ENCODE measurements around the gene JDP2. TPM values are rescaled to one million over a fixed set of nuclear protein-coding genes. Genes with fewer than 3 reads are reported as not detected.

Gene JDP2
- total RNA-seq, 1 experiment from 2014 or later = 22.8 TPM

GRCh38 chr14:75399321-75399720 lies 28.5 kb upstream of the JDP2 start:
- Histone ChIP-seq H4K91ac (ENCODE audit: insufficient read length, low read depth, low read length) (no peak overlapping the region), H3K27me3 (ENCODE audit: insufficient read depth, low read length) (no peaks in the 10 kb centered on the region), H2BK20ac (ENCODE audit: low read depth, low read length, poor library complexity, severe bottlenecking) (no peak overlapping the region), H3K18ac (ENCODE audit: insufficient read length, low read depth, low read length) (no peak overlapping the region), H3K14ac (ENCODE audit: insufficient read depth, low read length) (no peak overlapping the region), H2BK5ac (ENCODE audit: insufficient read length, low read length) (no peak overlapping the region), H3K4me1 (ENCODE audit: insufficient read depth, low read length) (no peaks in the 10 kb centered on the region), H2BK15ac (ENCODE audit: low read depth, low read length) (no peak overlapping the region), H4K8ac (replicated peaks; ENCODE audit: insufficient read length, low read depth, low read length) (no peak overlapping the region), H3K27ac (ENCODE audit: insufficient read length, low read depth, low read length) (no peak overlapping the region), H3K79me1 (ENCODE audit: insufficient read depth, low read depth, low read length, poor library complexity, severe bottlenecking) (no peaks in the 10 kb centered on the region), H3K23ac (ENCODE audit: insufficient read length, low read depth, low read length) (no peak overlapping the region), H3K9ac (ENCODE audit: extremely low read depth, insufficient read length, low read length) (no peak overlapping the region), H3K4me2 (ENCODE audit: insufficient read depth, insufficient read length, low read length) (no peak overlapping the region), H3T11ph (ENCODE audit: low read length) (no peak overlapping the region), H4K20me1 (ENCODE audit: control insufficient read depth, insufficient read depth, insufficient read length) (no peaks in the 10 kb centered on the region), H4K5ac (ENCODE audit: insufficient read length, low read depth, low read length) (no peak overlapping the region), H2BK120ac (ENCODE audit: low read depth, low read length, poor library complexity, severe bottlenecking) (no peak overlapping the region), H2BK12ac (ENCODE audit: insufficient read length, low read depth, low read length) (no peak overlapping the region), H3K56ac (ENCODE audit: insufficient read length, low read depth, low read length) (no peak overlapping the region), H2AFZ (ENCODE audit: low read length) (no peak overlapping the region), H3K9me3 (ENCODE audit: control insufficient read depth, low read depth, low read length) (no peaks in the 10 kb centered on the region), H3K23me2 (ENCODE audit: insufficient read length, low read depth, low read length, poor library complexity, severe bottlenecking) (no peaks in the 10 kb centered on the region), H3K4ac (ENCODE audit: low read depth, low read length) (no peak overlapping the region), H2AK5ac (ENCODE audit: insufficient read length, low read length) (no peak overlapping the region), H3K79me2 (ENCODE audit: insufficient read depth, low read length) (no peaks in the 10 kb centered on the region)
- WGBS (ENCODE audit: extremely low coverage, insufficient read length, low lambda C conversion rate) = no CpG with 5 or more reads among the region's 4 CpGs
- Mint-ChIP-seq H3K27me3 (ENCODE audit: low read depth) (peaks cover 4% of the 10 kb centered on the region), H3K27ac (no peak overlapping the region), H3K36me3 (ENCODE audit: insufficient read depth in 1 of 3, low read depth in 3 of 3) (peaks cover 2 to 11% (median 3%) of the 10 kb centered on the region in 3 experiments; a peak in 3 of 7 replicates), H3K9me3 (peaks cover 4% of the 10 kb centered on the region in 2 experiments; a peak in 3 of 5 replicates), H3K4me3 (no peak overlapping the region), H3K4me1 (peaks cover 10 to 18% of the 10 kb centered on the region in 2 experiments)
- TF ChIP-seq, protein P1, sequence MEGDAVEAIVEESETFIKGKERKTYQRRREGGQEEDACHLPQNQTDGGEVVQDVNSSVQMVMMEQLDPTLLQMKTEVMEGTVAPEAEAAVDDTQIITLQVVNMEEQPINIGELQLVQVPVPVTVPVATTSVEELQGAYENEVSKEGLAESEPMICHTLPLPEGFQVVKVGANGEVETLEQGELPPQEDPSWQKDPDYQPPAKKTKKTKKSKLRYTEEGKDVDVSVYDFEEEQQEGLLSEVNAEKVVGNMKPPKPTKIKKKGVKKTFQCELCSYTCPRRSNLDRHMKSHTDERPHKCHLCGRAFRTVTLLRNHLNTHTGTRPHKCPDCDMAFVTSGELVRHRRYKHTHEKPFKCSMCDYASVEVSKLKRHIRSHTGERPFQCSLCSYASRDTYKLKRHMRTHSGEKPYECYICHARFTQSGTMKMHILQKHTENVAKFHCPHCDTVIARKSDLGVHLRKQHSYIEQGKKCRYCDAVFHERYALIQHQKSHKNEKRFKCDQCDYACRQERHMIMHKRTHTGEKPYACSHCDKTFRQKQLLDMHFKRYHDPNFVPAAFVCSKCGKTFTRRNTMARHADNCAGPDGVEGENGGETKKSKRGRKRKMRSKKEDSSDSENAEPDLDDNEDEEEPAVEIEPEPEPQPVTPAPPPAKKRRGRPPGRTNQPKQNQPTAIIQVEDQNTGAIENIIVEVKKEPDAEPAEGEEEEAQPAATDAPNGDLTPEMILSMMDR (conservative IDR thresholded peaks at IDR 0.05) = no peak
- no peak for DNase-seq
